HCT116 (cell line): ENCODE data around the gene PGAP3.

Experiments used
- POLR2A ChIP-seq: IDR thresholded peaks from 2 replicates; pipeline ENCODE4 v1.7.0; 2011; ENCODE audit warnings: borderline replicate concordance; ENCODE audit not compliant: insufficient read depth, insufficient read length; ENCODE audit errors: extremely low read depth
- POLR2AphosphoS5 ChIP-seq: IDR thresholded peaks from 2 replicates; pipeline ENCODE4 v1.6.1; 2011; ENCODE audit warnings: mild to moderate bottlenecking, low read depth, low read length, moderate library complexity
- TF ChIP-seq, protein P1 (sequence below), 3 experiments: fragments of 200-600 bp in 1 of 3; sonication (generic) in 1 of 3; IDR thresholded peaks in 2 of 3; conservative IDR thresholded peaks in 1 of 3; 2 replicates each; pipeline ENCODE4 v1.5.1; 2012 to 2017; ENCODE audit warnings: low read depth in 2 of 3, low read length in 2 of 3, antibody characterized with exemption in 1 of 3, borderline replicate concordance in 1 of 3, control low read depth in 1 of 3, mild to moderate bottlenecking in 1 of 3, mixed read lengths in 1 of 3, mixed run types in 1 of 3, moderate library complexity in 1 of 3; ENCODE audit not compliant: insufficient read depth in 1 of 3
- TF ChIP-seq, protein P2 (sequence below): IDR thresholded peaks from 2 replicates; pipeline ENCODE4 v1.6.1; 2011; ENCODE audit warnings: mild to moderate bottlenecking, low read length, moderate library complexity; ENCODE audit not compliant: insufficient replicate concordance; ENCODE audit errors: extremely low read depth

DNA sequence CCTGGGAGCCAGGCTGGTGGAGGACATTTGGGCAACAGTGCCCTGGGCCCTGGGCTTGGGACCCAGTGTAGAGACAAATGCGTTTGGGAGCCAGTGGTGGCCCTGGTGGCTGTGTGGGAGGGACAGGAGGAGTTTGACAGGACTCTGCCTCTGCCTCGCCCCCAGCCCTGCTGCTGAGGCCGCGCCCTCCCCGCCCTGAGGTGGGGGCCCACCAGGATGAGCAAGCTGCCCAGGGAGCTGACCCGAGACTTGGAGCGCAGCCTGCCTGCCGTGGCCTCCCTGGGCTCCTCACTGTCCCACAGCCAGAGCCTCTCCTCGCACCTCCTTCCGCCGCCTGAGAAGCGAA is 34.6 kb downstream of the PGAP3 start:
- TF ChIP-seq POLR2A, result no peak
- TF ChIP-seq, protein P1, sequence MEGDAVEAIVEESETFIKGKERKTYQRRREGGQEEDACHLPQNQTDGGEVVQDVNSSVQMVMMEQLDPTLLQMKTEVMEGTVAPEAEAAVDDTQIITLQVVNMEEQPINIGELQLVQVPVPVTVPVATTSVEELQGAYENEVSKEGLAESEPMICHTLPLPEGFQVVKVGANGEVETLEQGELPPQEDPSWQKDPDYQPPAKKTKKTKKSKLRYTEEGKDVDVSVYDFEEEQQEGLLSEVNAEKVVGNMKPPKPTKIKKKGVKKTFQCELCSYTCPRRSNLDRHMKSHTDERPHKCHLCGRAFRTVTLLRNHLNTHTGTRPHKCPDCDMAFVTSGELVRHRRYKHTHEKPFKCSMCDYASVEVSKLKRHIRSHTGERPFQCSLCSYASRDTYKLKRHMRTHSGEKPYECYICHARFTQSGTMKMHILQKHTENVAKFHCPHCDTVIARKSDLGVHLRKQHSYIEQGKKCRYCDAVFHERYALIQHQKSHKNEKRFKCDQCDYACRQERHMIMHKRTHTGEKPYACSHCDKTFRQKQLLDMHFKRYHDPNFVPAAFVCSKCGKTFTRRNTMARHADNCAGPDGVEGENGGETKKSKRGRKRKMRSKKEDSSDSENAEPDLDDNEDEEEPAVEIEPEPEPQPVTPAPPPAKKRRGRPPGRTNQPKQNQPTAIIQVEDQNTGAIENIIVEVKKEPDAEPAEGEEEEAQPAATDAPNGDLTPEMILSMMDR (IDR thresholded peaks at IDR 0.05 in 2 of 3, conservative IDR thresholded peaks at IDR 0.05 in 1 of 3; ENCODE audit: borderline replicate concordance in 1 of 3, insufficient read depth in 1 of 3, low read depth in 2 of 3, low read length in 2 of 3), result no peak
- TF ChIP-seq, protein P2, sequence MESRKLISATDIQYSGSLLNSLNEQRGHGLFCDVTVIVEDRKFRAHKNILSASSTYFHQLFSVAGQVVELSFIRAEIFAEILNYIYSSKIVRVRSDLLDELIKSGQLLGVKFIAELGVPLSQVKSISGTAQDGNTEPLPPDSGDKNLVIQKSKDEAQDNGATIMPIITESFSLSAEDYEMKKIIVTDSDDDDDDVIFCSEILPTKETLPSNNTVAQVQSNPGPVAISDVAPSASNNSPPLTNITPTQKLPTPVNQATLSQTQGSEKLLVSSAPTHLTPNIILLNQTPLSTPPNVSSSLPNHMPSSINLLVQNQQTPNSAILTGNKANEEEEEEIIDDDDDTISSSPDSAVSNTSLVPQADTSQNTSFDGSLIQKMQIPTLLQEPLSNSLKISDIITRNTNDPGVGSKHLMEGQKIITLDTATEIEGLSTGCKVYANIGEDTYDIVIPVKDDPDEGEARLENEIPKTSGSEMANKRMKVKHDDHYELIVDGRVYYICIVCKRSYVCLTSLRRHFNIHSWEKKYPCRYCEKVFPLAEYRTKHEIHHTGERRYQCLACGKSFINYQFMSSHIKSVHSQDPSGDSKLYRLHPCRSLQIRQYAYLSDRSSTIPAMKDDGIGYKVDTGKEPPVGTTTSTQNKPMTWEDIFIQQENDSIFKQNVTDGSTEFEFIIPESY, result no peak
- TF ChIP-seq POLR2AphosphoS5, result no peak
